HG02623 (cell line): Measurements from ENCODE around the gene PPDPF.
A peak's percentile ranks its signal among the peaks of the same experiment; 100 is the strongest.

ENCODE experiments used
- ATAC-seq: cut with Tn5 transposase; IDR thresholded peaks from one replicate; pipeline ENCODE4 v1.9.1; 2021; ENCODE audit warnings: moderate library complexity; ENCODE audit not compliant: unreplicated experiment

Gene PPDPF

GRCh38 chr20:63536241-63536977 is 15.8 kb downstream of the PPDPF start:
- no peak for ATAC-seq

DNA sequence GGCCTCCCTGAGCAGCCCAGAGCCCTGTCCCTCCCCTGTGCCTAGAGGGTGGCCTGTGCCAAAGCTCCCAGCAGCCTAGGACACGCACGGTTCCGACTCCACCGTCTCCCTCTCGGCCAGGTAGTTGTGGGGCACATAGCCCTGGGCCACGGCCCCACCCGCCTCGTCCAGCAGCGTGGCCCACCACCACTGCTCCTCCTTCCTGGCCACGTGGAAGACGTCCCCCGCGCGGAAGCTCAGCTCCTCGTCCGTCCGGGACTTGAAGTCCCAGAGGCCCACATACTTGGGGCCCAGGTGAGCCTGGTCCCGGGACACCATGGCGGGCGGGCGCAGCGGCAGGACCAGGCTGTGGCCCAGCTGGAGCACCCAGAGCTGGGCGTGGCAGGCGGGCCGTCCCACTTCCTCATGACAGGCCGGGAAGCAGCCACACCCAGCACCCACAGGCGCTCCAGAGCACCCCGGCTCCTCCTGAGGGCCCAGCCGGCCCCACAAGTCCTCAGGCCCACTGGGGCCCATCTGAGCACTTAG is 16.5 kb downstream of the PPDPF start, which contains the start of gene PTK6:
TSS of gene PTK6 (minus strand) at position 380 of the 528 bp plus-strand sequence. CDS start at position 318, 62 bp downstream.
- ATAC-seq: no peak

DNA sequence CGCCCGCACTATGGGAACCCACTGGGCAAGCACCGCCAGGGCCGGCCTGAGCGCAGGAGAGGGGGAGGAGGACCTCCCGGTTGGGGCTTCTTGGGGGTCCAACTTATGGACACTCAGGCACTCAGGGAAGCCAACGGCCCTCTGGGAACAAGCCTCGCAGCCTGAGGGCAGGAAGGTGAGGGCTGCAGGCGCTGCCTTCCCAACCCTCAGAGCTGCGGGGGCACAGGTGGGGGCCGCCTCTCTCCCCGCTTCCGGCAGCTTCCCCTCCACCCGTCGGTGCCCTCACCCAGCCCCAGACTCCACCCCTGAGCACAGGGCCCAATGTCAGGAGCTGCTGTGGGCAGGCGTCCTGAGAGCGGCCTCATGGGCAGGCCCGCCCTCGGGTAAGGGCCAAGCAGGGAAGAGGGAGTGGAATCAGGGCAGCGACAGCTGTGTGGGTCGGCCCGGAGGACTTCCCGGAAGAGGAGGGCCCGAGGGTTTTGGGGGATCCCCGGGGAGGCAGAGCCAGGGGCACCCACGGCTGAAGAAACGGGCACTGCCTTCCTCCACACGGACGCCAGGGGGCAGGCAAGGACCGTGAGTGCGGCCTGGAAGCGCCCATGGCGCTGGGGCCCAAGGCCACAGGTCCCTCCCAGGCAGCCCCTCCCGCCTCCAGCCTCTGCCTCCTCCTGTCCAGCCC is 17.1 kb downstream of the PPDPF start:
- ATAC-seq: peak; percentile 79

- ATAC-seq: no peak
These were observed 17.9 kb downstream of the PPDPF start for GRCh38 chr20:63538204-63539091.

DNA sequence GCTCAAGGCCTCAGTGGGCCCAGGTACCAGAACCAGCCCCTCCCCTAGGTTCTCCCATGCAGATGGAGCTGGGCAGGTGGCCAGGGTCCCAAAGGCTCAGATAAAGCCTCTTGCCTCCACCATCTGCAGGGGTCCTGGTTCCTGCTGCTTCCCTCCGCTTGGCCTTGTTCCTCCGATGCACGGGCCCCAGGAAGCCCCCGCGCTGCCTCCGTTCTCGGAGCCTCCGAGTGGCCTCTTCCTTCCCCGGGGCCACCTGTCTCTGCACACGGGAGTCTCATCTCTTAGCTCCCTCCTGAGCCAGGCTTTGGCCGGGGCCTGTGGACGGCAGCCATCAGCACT is 18.5 kb downstream of the PPDPF start:
- ATAC-seq: no peak

DNA sequence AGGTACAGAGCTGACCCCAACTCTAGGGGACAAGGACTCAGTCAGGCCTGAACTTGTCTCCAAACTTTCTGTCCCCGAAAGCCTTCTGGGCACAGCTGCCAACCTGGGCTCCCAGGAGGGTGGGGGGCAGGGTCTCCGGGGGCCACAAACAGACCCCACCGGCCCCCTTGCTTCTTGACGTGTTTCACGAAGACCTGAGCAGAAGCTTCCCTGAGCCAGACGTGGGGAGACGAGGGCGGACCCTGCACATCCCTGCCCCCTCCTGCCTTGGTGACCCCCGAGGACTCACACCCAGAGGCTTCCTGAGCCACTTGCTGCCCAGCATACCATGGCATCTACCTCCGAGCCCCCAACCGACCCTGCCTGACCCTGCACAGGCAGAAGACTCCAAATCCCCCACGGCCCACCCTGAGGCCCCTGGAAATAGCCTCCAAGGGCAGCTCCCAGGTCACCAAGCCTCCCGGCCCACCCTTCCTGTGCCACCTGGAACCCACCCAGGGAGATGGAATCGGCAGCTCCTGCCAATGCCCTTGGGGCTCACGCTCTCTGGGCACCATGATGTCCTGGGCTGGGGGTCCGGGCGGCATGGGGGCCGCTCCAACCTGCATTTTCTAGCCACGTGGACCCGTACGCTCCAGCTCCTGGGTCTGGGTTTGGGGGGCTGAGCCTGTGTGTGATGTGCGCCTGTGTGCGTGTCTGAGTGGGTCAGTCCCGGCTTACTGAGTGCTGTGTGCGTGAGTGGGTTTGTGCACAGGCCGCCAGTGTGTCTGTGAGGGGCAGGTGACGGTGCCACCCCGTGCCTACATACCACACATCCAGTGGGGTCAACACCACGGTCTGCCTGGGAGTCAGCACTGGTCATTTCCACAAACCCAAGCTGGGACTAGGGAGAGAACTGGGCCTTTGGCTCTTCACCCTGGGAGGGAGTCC is 19.1 kb downstream of the PPDPF start:
- ATAC-seq: no peak

- no peak for ATAC-seq
These were observed 20.0 kb downstream of the PPDPF start for GRCh38 chr20:63540417-63541186.

DNA sequence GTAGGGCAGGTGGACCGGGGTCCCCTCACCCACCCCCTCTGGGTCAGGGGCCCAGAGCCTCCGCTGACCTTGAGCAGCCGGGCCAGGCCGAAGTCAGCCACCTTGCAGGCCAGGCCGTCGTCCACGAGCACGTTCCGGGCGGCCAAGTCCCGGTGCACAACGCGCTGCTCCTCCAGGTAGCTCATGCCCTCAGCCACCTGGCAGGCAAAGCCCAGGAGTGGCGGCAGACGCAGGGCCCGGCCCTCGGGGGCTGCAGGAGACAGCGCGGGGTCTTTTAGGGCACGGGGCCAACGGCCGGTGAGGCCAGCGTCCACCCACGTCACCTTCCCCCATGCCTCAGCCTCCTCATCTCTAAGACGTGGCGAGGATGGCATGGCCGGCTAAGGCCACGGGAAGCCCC is 20.8 kb downstream of the PPDPF start:
- no peak for ATAC-seq

DNA sequence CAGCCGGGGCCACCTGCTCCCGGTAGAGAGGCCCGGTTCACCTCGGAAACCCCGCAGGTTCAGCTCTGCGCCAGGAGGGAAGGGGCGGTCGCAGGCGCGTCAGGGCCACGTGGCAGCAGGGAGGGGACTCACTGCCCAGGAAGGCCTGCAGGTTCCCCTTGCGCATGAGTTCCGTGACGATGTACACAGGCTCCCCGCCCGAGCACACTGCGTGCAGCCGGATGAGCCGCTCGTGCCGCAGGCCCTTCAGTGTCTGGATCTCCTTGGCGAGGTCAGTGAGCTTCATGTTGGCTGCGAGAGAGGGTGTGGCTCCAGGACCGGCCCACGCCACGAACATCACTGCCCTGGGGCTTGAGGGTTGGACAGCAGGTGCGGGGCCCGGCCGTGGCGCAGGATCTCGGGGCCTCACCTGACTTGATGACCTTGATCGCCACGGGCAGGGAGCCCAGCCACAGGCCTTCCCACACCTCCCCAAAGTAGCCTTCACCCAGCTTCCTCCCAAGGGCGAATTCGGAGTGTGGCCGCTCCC is 21.5 kb downstream of the PPDPF start:
- no peak for ATAC-seq

GRCh38 chr20:63542696-63543095 is 22.1 kb downstream of the PPDPF start:
- no peak for ATAC-seq

DNA sequence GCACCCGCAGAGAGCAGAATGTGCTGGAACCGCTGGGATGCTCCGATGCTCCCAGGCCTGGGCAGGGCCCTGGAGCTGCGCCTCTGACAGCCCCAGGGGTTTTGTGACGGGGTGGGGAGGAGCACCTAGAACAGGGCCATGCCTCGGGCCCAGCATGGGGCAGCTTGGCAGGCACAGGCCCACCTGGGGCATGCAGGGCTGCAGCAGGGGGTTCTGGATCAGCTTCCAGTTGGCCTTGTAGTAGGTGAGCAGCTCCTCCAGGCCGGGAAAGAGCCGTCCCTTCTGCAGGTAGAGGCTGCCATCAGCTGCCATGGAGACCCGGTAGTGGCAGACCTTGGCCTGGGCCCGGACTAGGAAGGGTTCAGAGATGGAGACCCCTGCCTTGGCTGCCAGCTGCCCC is 22.6 kb downstream of the PPDPF start:
- no peak for ATAC-seq

DNA sequence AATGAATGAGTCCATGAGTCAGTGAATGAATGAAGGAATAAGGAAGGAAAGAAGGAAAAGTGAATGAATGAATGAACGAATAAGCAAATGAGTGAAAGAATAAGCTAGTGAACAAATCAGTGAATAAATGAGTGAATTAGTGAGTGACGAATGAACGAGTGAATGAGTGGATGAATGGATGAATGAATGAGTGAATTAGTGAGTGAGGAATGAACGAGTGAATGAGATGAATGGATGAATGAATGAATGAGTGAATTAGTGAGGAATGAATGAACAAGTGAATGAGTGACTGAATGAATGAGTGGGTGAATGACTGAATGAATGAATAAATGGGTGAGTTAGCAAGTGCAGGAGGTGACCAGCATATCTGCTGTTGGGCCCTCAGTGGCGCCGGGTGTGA is 23.2 kb downstream of the PPDPF start:
- no peak for ATAC-seq

GRCh38 chr20:63544241-63544957 is 23.8 kb downstream of the PPDPF start:
- ATAC-seq: no peak

DNA sequence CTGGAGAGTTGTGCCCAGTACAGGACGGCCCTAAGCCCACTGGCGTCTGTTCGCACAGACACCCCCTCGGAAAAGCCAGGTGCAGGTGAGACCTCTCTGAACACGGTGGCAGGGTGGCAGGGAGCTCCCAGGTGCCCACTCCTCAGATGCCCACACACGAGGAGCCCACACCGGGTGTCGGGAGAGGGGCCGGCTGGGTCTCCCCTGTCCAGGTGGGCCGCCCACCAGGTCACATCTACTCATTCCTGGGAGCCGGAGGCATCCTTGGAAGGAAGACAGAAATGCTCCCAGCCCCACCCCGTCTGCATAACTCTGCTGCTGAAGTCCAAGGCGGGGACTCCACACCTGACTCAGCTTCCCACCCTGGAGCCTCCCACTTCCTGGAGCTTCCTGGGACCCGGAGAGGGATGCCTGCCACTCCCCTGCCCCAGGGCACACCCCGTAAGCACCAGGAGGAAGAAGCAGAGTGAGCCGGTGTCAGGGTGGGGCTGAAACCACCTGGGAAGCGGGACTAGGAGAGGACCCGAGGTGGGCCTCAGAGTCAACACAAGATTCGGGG is 24.5 kb downstream of the PPDPF start:
- ATAC-seq: no peak

DNA sequence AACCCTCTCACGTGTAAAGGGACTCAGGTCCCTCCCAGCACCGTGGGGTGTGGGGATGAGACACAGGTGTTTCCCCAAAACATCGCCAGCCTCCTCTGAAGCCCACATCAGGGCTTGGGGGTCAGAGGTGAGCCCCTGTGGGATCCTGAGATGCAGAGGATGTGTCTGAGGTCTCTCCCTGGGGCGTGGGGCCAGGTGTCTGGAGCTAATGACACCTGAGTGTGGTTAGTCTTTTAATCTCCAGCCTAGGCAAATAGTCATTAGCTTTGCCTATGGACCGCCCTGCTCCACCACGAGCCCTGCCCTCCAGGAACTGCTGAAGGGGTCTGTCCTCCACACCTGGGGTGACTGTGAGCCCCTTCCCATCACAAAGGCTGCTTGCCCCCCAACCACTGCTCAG is 25.2 kb downstream of the PPDPF start:
- no peak for ATAC-seq

- no peak for ATAC-seq
These were observed 25.8 kb downstream of the PPDPF start for GRCh38 chr20:63546256-63546955.

GRCh38 chr20:63546956-63547724 is 26.6 kb downstream of the PPDPF start:
- no peak for ATAC-seq
